Measurements from ENCODE around the gene HS3ST6.

GRCh38 chr16:1912215-1912543, 6.0 kb downstream of the HS3ST6 start:
- TF ChIP-seq EZH2 (IDR thresholded peaks at IDR 0.05) (no peak), POLR2AphosphoS5 (IDR thresholded peaks at IDR 0.05; ENCODE audit: borderline replicate concordance, low read depth, low read length) (no peak)
